OCI-LY7 (cell line): ENCODE measurements around the gene SNAPC1. TPM values are rescaled to one million over a fixed set of nuclear protein-coding genes. Genes with fewer than 3 reads are reported as not detected.

Experiments
- BruUV-seq: library from RNA; stranded (reverse); fragments of 400-500 nt; replicated peaks from 2 replicates; lab custom pipeline; 2021; lab: Mats Ljungman, UMichigan
- CTCF ChIA-PET: fragments of 300-600 bp; sonication (Branson Sonifier 250); formaldehyde crosslinking; loops from one replicate; lab custom pipeline; 2022; ENCODE audit warnings: antibody characterized with exemption; ENCODE audit not compliant: unreplicated experiment; lab: Charles Lee
- POLR2A ChIA-PET: fragments of 300-600 bp; sonication (Branson Sonifier 250); formaldehyde crosslinking; loops from one replicate; lab custom pipeline; 2022; ENCODE audit warnings: antibody characterized with exemption; lab: Charles Lee
- DNase-seq: peaks from one replicate; pipeline ENCODE4 v3.0.0-alpha.2; 2015; ENCODE audit warnings: low spot score
- H2AFZ ChIP-seq: fragments of 200-600 bp; sonication (generic), shearing (Covaris generic); 2 replicates; pipeline ENCODE4 v1.6.1; 2014; ENCODE audit warnings: mild to moderate bottlenecking, antibody characterized with exemption, low read length, moderate library complexity
- H3K27ac ChIP-seq: fragments of 200-600 bp; sonication (generic); 2 replicates; pipeline ENCODE4 v1.5.1; 2014; ENCODE audit warnings: mixed run types, low read depth, mild to moderate bottlenecking, moderate library complexity, low read length, inconsistent platforms; ENCODE audit not compliant: poor library complexity, severe bottlenecking
- H3K36me3 ChIP-seq: fragments of 200-600 bp; sonication (generic); 2 replicates; pipeline ENCODE4 v1.6.1; 2014; ENCODE audit warnings: mild to moderate bottlenecking, antibody characterized with exemption, low read length, moderate library complexity, mixed read lengths; ENCODE audit not compliant: insufficient read depth
- H3K4me1 ChIP-seq: fragments of 200-600 bp; sonication (generic); 2 replicates; pipeline ENCODE4 v1.5.1; 2014; ENCODE audit warnings: mild to moderate bottlenecking, low read length; ENCODE audit not compliant: insufficient read depth, poor library complexity, severe bottlenecking
- H3K4me2 ChIP-seq: fragments of 200-600 bp; sonication (generic); 2 replicates; pipeline ENCODE4 v1.6.1; 2014; ENCODE audit warnings: mild to moderate bottlenecking, low read length
- H3K4me3 ChIP-seq: fragments of 200-600 bp; sonication (generic); 2 replicates; pipeline ENCODE4 v1.5.1; 2014; ENCODE audit warnings: mild to moderate bottlenecking, low read depth, low read length; ENCODE audit not compliant: poor library complexity, severe bottlenecking
- H3K79me2 ChIP-seq: fragments of 200-600 bp; sonication (generic); 2 replicates; pipeline ENCODE4 v1.6.1; 2016; ENCODE audit warnings: low read depth, mild to moderate bottlenecking, low read length, moderate library complexity, mixed read lengths; ENCODE audit not compliant: insufficient read depth
- H3K9me2 ChIP-seq: fragments of 200-600 bp; sonication (generic); 2 replicates; pipeline ENCODE4 v1.6.1; 2016; ENCODE audit warnings: mild to moderate bottlenecking, low read length, mixed read lengths; ENCODE audit not compliant: insufficient read depth
- H3K9me3 ChIP-seq: fragments of 200-600 bp; sonication (generic); 2 replicates; pipeline ENCODE4 v1.6.1; 2014; ENCODE audit warnings: mild to moderate bottlenecking, mixed run types, low read length, mixed read lengths
- H4K20me1 ChIP-seq: fragments of 200-600 bp; sonication (generic); 2 replicates; pipeline ENCODE4 v1.6.1; 2014; ENCODE audit warnings: mild to moderate bottlenecking, antibody characterized with exemption, low read length, moderate library complexity, mixed read lengths; ENCODE audit not compliant: insufficient read depth
- CTCF ChIP-seq: fragments of 200-600 bp; sonication (generic); conservative IDR thresholded peaks from 2 replicates; pipeline ENCODE4 v1.5.1; 2014; ENCODE audit warnings: mild to moderate bottlenecking, antibody characterized with exemption, low read length, moderate library complexity, mixed read lengths
- EZH2phosphoT487 ChIP-seq: fragments of 200-600 bp; sonication (generic); IDR thresholded peaks from 2 replicates; pipeline ENCODE4 v1.6.1; 2018; ENCODE audit warnings: low read depth, borderline replicate concordance, mild to moderate bottlenecking, mixed run types, antibody characterized with exemption, low read length, moderate library complexity, mixed read lengths
- intact Hi-C: fragments of 100-400 bp; cut with micrococcal nuclease; formaldehyde crosslinking; loops from one replicate; pipeline ENCODE4 v1.10.0; 2022; ENCODE audit not compliant: unreplicated experiment
- total RNA-seq, 2 experiments: library from RNA; depleted of rRNA in 1 of 2; stranded (reverse); fragments of >200 nt in 1 of 2; shearing (Covaris generic) in 1 of 2; gene quantifications; 2 replicates each; pipeline ENCODE4 v1.2.3, GENCODE V29; 2014 to 2022

SNAPC1 gene
- total RNA-seq, 2 experiments from 2014 or later = 10.5 to 12.1 TPM

GRCh38 chr14:61750708-61751474 lies 11.3 kb upstream of the SNAPC1 start:
- H2AFZ ChIP-seq = peak overlapping the region; percentile 48; the same call in 1 of the 2 replicates
- peak overlapping the region; percentile 69 for H3K4me3 ChIP-seq
- ChIA-PET CTCF (no interaction called here), POLR2A (interaction anchor here (0.6 to 3.5 kb wide), 11 partner anchors 9 to 279 kb away, joined by 3 to 55 read pairs (median 5); partner anchors contain the start of gene SNAPC1)
- H3K4me1 ChIP-seq = peaks cover 65% of the 10 kb centered on the region
- H3K36me3 ChIP-seq = peaks cover 44% of the 10 kb centered on the region
- peak overlapping the region; percentile 83 for H3K4me2 ChIP-seq
- no peaks in the 10 kb centered on the region for H3K9me3 ChIP-seq
- peak; percentile 92 for DNase-seq
- BruUV-seq = no TSS peak
- H3K9me2 ChIP-seq = no peaks in the 10 kb centered on the region
- peaks cover 30% of the 10 kb centered on the region; the same call in 1 of the 2 replicates for H3K79me2 ChIP-seq
- no peaks in the 10 kb centered on the region; the same call in 1 of the 2 replicates for H4K20me1 ChIP-seq
- intact Hi-C loops = loop anchor here (2.0 kb wide), 1 partner anchor 56 kb away; the partner anchor contains the start of gene HIF1A
- H3K27ac ChIP-seq = peak overlapping the region; percentile 26
- no peak for TF ChIP-seq EZH2phosphoT487
- TF ChIP-seq CTCF = no peak

- ChIA-PET CTCF (no interaction called here), POLR2A (interaction anchor here (0.6 to 3.5 kb wide), 6 partner anchors 12 to 280 kb away, joined by 3 to 55 read pairs (median 4); partner anchors contain the start of gene SNAPC1)
- no peaks in the 10 kb centered on the region for H3K9me2 ChIP-seq
- no peaks in the 10 kb centered on the region; the same call in 1 of the 2 replicates for H4K20me1 ChIP-seq
- H3K4me2 ChIP-seq = peak overlapping the region; percentile 83
- peak overlapping the region; percentile 69 for H3K4me3 ChIP-seq
- peaks cover 37% of the 10 kb centered on the region for H3K36me3 ChIP-seq
- DNase-seq = no peak
- peaks cover 30% of the 10 kb centered on the region; the same call in 1 of the 2 replicates for H3K79me2 ChIP-seq
- H2AFZ ChIP-seq = peak overlapping the region; percentile 48; the same call in 1 of the 2 replicates
- H3K9me3 ChIP-seq = no peaks in the 10 kb centered on the region
- TF ChIP-seq EZH2phosphoT487 (no peak), CTCF (no peak)
- intact Hi-C loops = loop anchor here (2.0 kb wide), 1 partner anchor 57 kb away; the partner anchor contains the start of gene HIF1A
- H3K4me1 ChIP-seq = peaks cover 59% of the 10 kb centered on the region
- H3K27ac ChIP-seq = peak overlapping the region; percentile 26
- no TSS peak for BruUV-seq
These were observed 10.7 kb upstream of the SNAPC1 start for GRCh38 chr14:61751475-61751989.
